ENCODE measurements around the gene TBC1D3E.
"Not testable (repeated sequence)": the region's sequence is repeated elsewhere in the genome, so short reads cannot be mapped to it uniquely, and the experiment has no call there.

Gene TBC1D3E

GRCh38 chr17:38127651-38128050 lies at the start of gene TBC1D3E:
TBC1D3E (plus strand) TSS chr17:38127951; CDS start chr17:38129496, 1,545 bp downstream.
- not testable (repeated sequence) for H3K4me3 ChIP-seq; DNase-seq (ENCODE audit: low spot score); H3K27ac ChIP-seq

GRCh38 chr17:38087344-38087743 lies 40.4 kb upstream of the TBC1D3E start:
- H3K4me3 ChIP-seq; DNase-seq (ENCODE audit: low spot score): not testable (repeated sequence)

GRCh38 chr17:38088120-38088519 lies 39.6 kb upstream of the TBC1D3E start:
- DNase-seq (ENCODE audit: low spot score); H3K27ac ChIP-seq; H3K4me3 ChIP-seq: not testable (repeated sequence)

More at GRCh38 chr17:38087344-38087743, 40.4 kb upstream of the TBC1D3E start:
- H3K27ac ChIP-seq = not testable (repeated sequence)

- DNase-seq (ENCODE audit: low spot score); H3K4me3 ChIP-seq; H3K27ac ChIP-seq: not testable (repeated sequence)
Measured at GRCh38 chr17:38094059-38094694, 33.6 kb upstream of the TBC1D3E start.

GRCh38 chr17:38099262-38099661 lies 28.5 kb upstream of the TBC1D3E start:
- DNase-seq (ENCODE audit: low spot score); H3K27ac ChIP-seq; H3K4me3 ChIP-seq: not testable (repeated sequence)

GRCh38 chr17:38119829-38120228 lies 7.9 kb upstream of the TBC1D3E start:
- H3K4me3 ChIP-seq; H3K27ac ChIP-seq; DNase-seq (ENCODE audit: low spot score): not testable (repeated sequence)

GRCh38 chr17:38134860-38135259 lies 7.1 kb downstream of the TBC1D3E start:
- not testable (repeated sequence) for DNase-seq (ENCODE audit: low spot score); H3K27ac ChIP-seq; H3K4me3 ChIP-seq
